ENCODE data around the gene PTPN12.
"Not testable (repeated sequence)": the region's sequence is repeated elsewhere in the genome, so short reads cannot be mapped to it uniquely, and the experiment has no call there.

The PTPN12 gene

DNA sequence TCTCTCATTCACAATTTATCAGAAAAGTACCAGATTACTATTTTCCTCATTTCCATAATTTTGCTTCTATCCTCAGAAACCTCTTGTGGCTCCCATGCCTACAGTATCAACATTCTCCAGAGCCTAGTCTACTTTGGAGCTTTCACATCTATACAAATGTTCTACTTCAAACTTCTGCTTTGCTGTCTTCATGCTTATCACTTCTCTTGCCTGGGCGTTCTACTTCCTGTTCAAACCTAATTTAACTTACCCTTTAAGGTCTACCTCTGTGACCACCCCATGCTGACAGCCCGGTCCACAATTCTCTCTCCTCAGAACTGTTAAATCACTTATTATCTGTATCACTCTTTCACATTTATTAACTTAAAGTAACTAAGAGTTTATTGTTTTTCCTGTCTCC lies 6.1 kb upstream of the PTPN12 start:
- CTCF ChIA-PET, result no interaction called here
- DNase-seq, result no peak
- Mint-ChIP-seq H3K36me3 (peaks cover 2% of the 10 kb centered on the region), H3K4me1 (peaks cover 3% of the 10 kb centered on the region), H3K27ac (no peak overlapping the region), H3K9me3 (peaks cover 2% of the 10 kb centered on the region), H3K4me3 (no peak overlapping the region), H3K27me3 (peaks cover 7% of the 10 kb centered on the region)

DNA sequence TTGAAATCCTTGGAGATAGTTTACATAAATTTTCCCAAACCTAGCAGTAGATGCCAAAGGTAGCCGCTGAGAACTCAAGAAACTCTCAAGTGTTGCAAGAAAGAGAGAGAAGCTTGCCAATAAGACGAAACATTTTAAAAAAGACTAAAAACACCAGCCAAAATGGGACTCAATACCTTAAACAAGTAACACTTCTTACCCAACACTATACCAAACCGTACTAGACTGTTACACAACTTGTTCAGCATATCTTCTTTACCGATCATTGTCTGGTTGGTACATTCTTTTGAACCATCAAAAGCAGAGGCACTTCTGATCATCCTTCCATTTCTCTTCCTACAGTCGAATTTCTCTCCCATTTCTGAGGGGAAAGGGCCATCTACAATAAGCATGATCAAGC lies 4.8 kb upstream of the PTPN12 start:
- Mint-ChIP-seq H3K4me1 (peaks cover 9% of the 10 kb centered on the region), H3K36me3 (peaks cover 2% of the 10 kb centered on the region), H3K4me3 (no peak overlapping the region), H3K27ac (no peak overlapping the region), H3K9me3 (peaks cover 2% of the 10 kb centered on the region), H3K27me3 (peaks cover 6% of the 10 kb centered on the region)
- no peak for DNase-seq
- CTCF ChIA-PET, result no interaction called here

DNA sequence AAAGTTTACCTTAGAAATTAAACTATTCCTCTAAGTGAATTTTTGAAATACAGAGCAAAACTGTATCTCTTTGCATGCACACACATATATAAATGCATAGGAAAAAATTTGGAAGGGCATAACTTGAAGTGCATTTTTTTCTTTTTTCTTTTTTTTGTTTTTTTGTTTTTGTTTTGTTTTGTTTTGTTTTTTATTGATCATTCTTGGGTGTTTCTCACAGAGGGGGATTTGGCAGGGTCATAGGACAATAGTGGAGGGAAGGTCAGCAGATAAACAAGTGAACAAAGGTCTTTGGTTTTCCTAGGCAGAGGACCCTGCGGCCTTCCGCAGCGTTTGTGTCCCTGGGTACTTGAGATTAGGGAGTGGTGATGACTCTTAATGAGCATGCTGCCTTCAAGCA lies 4.4 kb upstream of the PTPN12 start:
- H3K4me3 Mint-ChIP-seq, CTCF ChIA-PET, H3K9me3 Mint-ChIP-seq, H3K27ac Mint-ChIP-seq, H3K27me3 Mint-ChIP-seq, H3K4me1 Mint-ChIP-seq, H3K36me3 Mint-ChIP-seq, DNase-seq: not testable (repeated sequence)

DNA sequence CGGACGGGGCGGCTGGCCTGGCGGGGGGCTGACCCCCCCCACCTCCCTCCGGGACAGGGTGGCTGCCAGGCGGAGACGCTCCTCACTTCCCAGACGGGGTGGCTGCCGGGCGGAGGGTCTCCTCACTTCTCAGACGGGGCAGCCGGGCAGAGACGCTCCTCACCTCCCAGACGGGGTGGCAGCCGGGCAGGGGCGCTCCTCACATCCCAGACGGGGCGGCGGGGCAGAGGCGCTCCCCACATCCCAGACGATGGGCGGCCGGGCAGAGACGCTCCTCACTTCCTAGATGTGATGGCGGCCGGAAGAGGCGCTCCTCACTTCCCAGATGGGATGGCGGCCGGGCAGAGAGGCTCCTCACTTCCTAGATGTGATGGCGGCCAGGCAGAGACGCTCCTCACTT lies 3.0 kb upstream of the PTPN12 start:
- DNase-seq, H3K27ac Mint-ChIP-seq, H3K9me3 Mint-ChIP-seq, CTCF ChIA-PET, H3K4me3 Mint-ChIP-seq, H3K36me3 Mint-ChIP-seq: not testable (repeated sequence)
- H3K4me1 Mint-ChIP-seq, result peaks cover 21% of the 10 kb centered on the region
- peaks cover 18% of the 10 kb centered on the region for H3K27me3 Mint-ChIP-seq

DNA sequence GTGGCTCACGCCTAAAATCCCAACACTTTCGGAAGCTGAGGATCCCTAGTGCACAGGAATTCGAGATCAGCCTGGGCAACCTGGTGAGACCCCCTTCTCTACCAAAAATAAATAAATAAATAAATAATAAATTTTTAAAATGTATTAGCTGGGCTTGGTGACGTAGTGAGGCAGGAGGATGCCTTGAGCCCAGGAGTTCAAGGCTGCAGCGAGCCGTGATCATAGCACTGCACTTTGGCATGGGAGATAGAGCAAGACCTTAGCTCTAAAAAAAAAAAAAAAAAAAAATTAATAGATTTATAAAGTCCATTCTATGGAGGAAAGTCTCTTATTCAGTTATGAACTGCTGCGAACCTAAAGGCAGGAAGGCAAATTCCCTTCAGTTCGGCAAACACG lies 1.1 kb upstream of the PTPN12 start:
- Mint-ChIP-seq H3K4me3 (peak overlapping the region; percentile 94), H3K9me3 (peaks cover 2% of the 10 kb centered on the region), H3K36me3 (peaks cover 2% of the 10 kb centered on the region), H3K27me3 (peaks cover 12% of the 10 kb centered on the region), H3K27ac (no peak overlapping the region), H3K4me1 (peaks cover 23% of the 10 kb centered on the region)
- no peak for DNase-seq
- CTCF ChIA-PET, result no interaction called here

DNA sequence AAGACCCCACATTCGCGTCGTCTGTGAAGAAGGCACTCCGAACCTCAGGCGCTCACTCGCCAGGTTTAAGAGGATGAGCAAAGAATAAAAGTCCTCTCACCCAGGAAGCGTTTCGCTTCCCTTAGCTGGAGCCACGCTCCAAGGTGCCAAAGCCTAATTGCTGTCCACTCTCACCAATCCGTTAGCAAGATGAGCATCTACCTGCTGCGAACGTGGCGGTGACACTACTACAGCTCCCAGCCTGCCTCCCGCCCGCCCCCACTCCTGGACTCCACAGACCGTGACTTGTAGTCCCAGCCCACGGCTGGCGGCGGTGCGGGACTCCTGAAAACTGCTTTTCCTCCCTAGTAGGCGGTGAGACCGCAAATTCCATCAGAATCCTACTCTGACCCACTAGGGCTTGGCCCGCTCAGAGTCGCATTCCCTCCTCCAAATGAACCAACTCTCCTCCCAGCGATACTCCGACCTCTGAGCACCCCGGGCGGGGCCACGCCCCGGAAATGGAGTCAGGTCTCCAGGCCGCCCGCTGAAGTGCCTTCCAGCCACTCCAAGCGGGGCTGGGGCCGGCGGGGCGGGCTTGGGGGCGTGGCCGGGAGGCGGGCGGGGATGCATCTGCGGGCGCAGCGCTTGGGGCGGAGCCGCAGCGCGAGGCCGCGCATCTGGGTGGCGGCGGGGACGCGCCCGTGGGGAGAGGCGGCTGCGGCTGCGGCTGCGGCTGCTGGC lies 521 bp upstream of the PTPN12 start:
- Mint-ChIP-seq H3K36me3 (peaks cover 2% of the 10 kb centered on the region), H3K9me3 (peaks cover 2% of the 10 kb centered on the region), H3K27ac (peak overlapping the region; percentile 91), H3K4me1 (peaks cover 23% of the 10 kb centered on the region), H3K4me3 (peak overlapping the region; percentile 94), H3K27me3 (peaks cover 12% of the 10 kb centered on the region)
- CTCF ChIA-PET, result no interaction called here
- peak; percentile 98 for DNase-seq

DNA sequence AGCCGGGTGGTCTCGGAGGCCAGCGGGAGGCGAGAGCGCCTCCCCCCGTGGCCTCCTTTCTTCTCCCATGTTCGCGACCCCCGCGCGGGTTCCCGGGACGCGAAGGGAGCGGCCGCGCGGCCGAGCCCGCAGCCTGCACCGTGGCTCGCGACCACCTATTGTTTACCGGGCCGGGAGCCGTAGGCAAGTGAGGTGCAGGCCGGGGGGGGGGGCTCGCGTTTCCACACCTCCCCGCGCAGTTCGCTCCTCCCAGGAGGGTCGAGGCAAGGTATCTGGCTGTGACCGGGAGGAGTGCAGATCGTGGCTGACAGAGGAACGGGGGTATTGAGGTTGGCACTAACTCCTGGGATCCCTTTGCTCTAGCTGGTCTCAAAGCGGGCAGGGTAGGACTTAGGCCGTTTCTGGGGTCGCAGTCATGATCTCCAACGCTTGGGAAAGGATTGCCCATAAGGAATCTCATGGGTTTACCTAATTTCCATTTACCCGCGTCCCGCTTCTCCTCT lies 734 bp downstream of the PTPN12 start:
- CTCF ChIA-PET, result no interaction called here
- peaks cover 2% of the 10 kb centered on the region for H3K9me3 Mint-ChIP-seq
- peak overlapping the region; percentile 74 for H3K27ac Mint-ChIP-seq
- H3K4me1 Mint-ChIP-seq, result peaks cover 23% of the 10 kb centered on the region
- peak overlapping the region; percentile 94 for H3K4me3 Mint-ChIP-seq
- peaks cover 12% of the 10 kb centered on the region for H3K27me3 Mint-ChIP-seq
- peak; percentile 49 for DNase-seq
- H3K36me3 Mint-ChIP-seq, result peaks cover 2% of the 10 kb centered on the region

DNA sequence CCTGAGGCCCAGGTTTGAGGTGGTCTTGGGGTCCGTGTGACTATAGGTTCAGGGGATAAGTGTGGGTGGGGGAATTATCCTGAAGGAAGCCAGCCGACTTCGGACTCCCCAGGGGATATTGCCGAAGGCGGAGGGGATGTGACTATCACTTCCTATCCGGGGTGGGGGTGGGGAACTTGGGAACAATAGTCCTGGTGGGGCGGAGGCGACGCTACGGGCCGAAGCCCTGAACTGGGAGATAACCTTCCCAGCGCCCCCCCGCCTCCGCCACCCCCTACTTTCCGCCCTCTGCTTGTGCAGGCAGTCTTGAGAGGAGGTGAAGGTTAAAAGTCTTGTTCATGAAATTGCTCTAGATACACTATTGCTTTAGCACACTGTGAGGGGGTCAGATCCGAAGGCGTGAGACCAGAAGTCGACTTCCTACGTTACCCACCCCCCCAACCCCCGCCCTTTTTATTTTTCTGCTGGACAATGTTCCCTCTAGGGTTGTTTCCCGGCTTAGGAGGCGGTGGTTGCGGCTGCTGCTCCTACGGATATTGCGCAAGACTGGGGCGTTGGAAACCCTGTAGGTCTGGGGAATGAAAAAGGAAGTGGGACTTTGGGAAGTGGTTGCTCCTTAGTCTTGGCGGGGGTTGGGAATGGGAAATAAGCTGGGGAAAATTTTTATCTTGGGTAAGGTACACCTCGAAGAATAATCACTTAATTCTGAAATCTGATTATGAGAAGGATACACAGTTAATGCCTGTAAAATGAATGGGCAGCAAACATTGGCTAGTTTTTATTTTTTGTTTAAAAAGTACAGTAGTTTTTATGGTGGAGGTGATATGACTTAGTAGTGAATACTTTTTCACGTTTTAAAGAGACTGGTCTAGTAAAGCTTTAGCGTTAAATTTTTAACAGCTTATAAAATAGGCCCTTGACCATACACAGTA lies 1.5 kb downstream of the PTPN12 start:
- Mint-ChIP-seq H3K27ac (peak overlapping the region; percentile 74), H3K4me3 (peak overlapping the region; percentile 94), H3K4me1 (peaks cover 23% of the 10 kb centered on the region), H3K27me3 (peaks cover 12% of the 10 kb centered on the region), H3K36me3 (peaks cover 2% of the 10 kb centered on the region), H3K9me3 (peaks cover 2% of the 10 kb centered on the region)
- CTCF ChIA-PET, result no interaction called here
- peak; percentile 24 for DNase-seq

DNA sequence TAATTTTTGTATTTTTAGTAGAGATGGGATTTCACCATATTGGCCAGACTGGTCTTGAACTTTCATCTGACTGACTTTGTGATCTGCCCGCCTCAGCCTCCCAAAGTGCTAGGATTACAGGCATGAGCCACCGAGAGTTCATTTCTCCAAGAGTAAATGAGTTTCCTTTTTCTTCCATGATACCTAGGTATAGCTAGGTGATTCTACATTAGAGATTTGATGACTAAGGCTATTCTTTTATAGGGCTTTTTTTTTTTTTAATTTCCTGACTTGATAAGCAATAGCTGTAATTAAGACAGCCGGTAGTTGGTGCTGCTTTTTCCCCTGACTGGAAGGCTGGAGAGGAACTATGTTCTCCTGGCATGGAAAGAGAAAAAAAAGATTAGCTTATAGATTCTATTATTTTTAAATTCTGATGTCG lies 3.3 kb downstream of the PTPN12 start:
- no peak overlapping the region for H3K4me3 Mint-ChIP-seq
- DNase-seq, result no peak
- peaks cover 12% of the 10 kb centered on the region for H3K27me3 Mint-ChIP-seq
- no peak overlapping the region for H3K27ac Mint-ChIP-seq
- peaks cover 2% of the 10 kb centered on the region for H3K36me3 Mint-ChIP-seq
- H3K4me1 Mint-ChIP-seq, result peaks cover 31% of the 10 kb centered on the region
- CTCF ChIA-PET, result interaction anchor here (0.6 kb wide), 1 partner anchor 93 kb away, joined by 3 read pairs; no protein-coding TSS in a partner anchor
- peaks cover 2% of the 10 kb centered on the region for H3K9me3 Mint-ChIP-seq

DNA sequence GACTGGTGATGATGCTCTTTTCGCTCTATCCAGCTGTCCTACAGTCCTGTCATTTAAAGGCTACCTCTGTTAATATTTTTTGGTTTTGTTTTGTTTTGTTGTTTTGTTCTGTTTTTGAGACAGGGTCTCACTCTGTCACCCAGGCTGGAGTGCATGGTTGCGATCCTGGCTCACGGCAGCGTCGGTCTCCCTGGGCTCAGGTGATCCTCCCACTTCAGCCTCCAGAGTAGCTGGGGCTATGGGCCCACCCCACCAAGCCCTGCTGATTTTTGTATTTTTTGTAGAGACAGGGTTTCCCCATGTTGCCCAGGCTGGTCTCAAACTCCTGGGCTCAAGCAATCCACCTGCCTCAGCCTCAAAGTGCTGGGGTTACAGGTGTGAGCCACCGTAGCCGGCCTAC lies 3.9 kb downstream of the PTPN12 start:
- not testable (repeated sequence) for H3K4me3 Mint-ChIP-seq, H3K9me3 Mint-ChIP-seq, H3K36me3 Mint-ChIP-seq, H3K27ac Mint-ChIP-seq, DNase-seq
- H3K4me1 Mint-ChIP-seq, result peaks cover 28% of the 10 kb centered on the region
- CTCF ChIA-PET, result interaction anchor here (0.6 kb wide), 1 partner anchor 94 kb away, joined by 3 read pairs; no protein-coding TSS in a partner anchor
- H3K27me3 Mint-ChIP-seq, result peaks cover 12% of the 10 kb centered on the region

DNA sequence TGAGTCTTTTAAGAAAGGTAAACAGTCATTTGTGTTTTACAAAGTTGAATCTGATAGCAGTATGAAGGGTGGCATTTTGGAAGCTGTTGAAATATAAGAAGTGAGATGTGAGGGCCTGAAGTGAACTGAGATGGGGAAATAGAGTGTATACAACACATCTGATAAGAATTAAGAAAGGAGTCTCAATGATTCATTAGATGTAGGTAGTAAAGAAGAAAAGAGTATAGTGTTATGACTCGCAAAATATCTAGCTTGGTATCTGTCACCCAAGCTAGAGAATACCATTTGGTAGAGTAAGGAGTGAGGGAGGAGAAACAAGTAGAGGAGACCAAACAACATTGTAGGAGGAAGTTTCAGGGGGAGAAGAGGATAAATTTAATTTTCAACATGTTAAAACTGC lies 5.3 kb downstream of the PTPN12 start:
- Mint-ChIP-seq H3K36me3 (peaks cover 2% of the 10 kb centered on the region), H3K4me1 (peaks cover 22% of the 10 kb centered on the region), H3K9me3 (no peaks in the 10 kb centered on the region), H3K4me3 (no peak overlapping the region), H3K27me3 (peaks cover 12% of the 10 kb centered on the region), H3K27ac (no peak overlapping the region)
- CTCF ChIA-PET, result no interaction called here
- no peak for DNase-seq

DNA sequence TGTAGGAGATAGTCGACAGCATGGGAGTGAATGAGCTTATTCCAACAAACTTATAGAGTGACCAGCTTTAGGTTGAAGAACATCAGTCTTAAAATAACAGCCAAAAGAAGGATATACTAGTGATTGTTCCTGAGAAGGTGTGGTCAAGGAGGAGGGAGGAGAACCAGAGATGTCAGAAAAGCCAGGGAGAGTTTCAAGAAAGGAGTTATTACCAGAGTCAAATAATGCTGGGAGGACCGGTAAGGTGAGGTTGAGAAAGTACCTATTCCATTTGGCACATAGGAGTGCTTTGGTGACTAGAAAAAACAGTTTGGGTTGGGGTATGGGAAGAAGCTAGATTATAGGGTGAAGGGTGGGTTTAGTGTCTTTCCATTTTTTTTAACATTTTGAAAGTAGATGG lies 5.8 kb downstream of the PTPN12 start:
- no peak for DNase-seq
- peaks cover 9% of the 10 kb centered on the region for H3K27me3 Mint-ChIP-seq
- H3K36me3 Mint-ChIP-seq, result peaks cover 2% of the 10 kb centered on the region
- H3K9me3 Mint-ChIP-seq, result no peaks in the 10 kb centered on the region
- peaks cover 21% of the 10 kb centered on the region for H3K4me1 Mint-ChIP-seq
- no peak overlapping the region for H3K27ac Mint-ChIP-seq
- CTCF ChIA-PET, result no interaction called here
- no peak overlapping the region for H3K4me3 Mint-ChIP-seq

DNA sequence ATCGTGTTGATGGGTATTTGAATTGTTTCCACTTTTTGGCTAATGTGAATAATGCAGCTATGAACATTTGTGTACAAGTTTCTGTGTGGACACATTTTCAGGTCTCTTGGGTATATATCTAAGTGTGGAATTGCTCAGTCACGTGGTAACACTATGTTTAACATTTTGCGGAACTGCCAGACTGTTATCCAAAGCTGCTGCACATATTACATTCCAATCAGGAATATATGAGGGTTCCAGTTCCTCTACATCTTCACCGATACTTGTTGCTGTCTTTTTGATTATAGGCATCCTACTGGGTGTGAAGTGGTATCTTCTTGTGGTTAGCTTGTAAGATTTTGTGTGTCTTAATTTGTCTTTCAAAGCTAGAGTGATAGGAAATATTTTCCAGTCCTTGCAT lies 6.8 kb downstream of the PTPN12 start:
- DNase-seq, result no peak
- no peak overlapping the region for H3K27ac Mint-ChIP-seq
- H3K36me3 Mint-ChIP-seq, result peaks cover 2% of the 10 kb centered on the region
- H3K27me3 Mint-ChIP-seq, result no peaks in the 10 kb centered on the region
- H3K9me3 Mint-ChIP-seq, result no peaks in the 10 kb centered on the region
- H3K4me1 Mint-ChIP-seq, result peaks cover 11% of the 10 kb centered on the region
- CTCF ChIA-PET, result no interaction called here
- H3K4me3 Mint-ChIP-seq, result no peak overlapping the region

DNA sequence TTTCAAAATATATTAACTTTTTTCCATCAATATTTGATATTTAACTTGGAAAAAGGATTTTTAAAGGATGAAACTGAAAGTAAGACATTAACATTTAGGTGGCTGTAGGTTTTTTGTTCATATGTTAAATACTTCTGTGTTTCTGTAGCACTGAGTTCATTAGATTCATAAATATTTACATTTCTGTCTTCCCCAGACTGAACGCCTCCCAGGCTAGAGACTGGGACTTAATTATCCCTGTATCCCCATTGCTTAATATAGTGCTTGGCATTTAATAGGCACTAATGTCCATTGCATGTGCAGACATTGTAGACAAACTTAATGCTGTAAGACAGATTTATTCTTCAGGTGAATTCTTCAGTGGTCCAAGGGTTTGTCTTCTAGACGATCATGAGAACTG lies 7.4 kb downstream of the PTPN12 start:
- no peak for DNase-seq
- Mint-ChIP-seq H3K4me1 (peaks cover 10% of the 10 kb centered on the region), H3K4me3 (no peak overlapping the region), H3K27ac (no peak overlapping the region), H3K27me3 (no peaks in the 10 kb centered on the region), H3K36me3 (peaks cover 2% of the 10 kb centered on the region), H3K9me3 (no peaks in the 10 kb centered on the region)
- CTCF ChIA-PET, result no interaction called here

DNA sequence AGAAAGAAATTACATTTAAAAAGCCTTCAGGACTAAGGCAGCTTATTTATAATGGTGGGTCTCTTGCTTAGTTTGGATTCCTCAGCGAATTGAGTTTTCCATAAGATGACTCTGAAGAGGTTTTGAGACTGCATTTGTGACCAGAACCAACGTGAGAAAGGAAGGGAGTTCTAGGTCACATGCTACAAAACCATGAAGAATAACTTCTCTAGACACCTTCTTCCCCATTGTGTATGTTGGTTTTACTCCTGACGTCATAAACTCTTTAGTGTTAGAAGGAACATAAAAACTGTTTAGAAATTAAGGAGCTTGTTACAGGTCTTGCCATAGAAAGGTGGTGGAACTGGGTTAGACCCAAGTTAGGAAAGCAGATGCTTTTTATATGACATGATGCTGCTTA lies 11.1 kb downstream of the PTPN12 start:
- Mint-ChIP-seq H3K9me3 (no peaks in the 10 kb centered on the region), H3K36me3 (peaks cover 5% of the 10 kb centered on the region), H3K4me3 (no peak overlapping the region), H3K27ac (no peak overlapping the region), H3K27me3 (no peaks in the 10 kb centered on the region), H3K4me1 (peaks cover 8% of the 10 kb centered on the region)
- DNase-seq, result no peak
- CTCF ChIA-PET, result no interaction called here

Data from activated naive CD4-positive, alpha-beta T cell treated with anti-CD3 and anti-CD28 coated beads, Interleukin-2, amount 10 ng/mL, durations not matched to agents 7 days and 5 days (primary cell).